ENCODE measurements around the gene RBBP9. TPM values are rescaled to one million over a fixed set of nuclear protein-coding genes. Genes with fewer than 3 reads are reported as not detected.
"Not testable (repeated sequence)": the region's sequence is repeated elsewhere in the genome, so short reads cannot be mapped to it uniquely, and the experiment has no call there.

RBBP9 gene
- total and polyA plus RNA-seq, 2 experiments from 2014 or later = 4.8 to 21.1 TPM

DNA sequence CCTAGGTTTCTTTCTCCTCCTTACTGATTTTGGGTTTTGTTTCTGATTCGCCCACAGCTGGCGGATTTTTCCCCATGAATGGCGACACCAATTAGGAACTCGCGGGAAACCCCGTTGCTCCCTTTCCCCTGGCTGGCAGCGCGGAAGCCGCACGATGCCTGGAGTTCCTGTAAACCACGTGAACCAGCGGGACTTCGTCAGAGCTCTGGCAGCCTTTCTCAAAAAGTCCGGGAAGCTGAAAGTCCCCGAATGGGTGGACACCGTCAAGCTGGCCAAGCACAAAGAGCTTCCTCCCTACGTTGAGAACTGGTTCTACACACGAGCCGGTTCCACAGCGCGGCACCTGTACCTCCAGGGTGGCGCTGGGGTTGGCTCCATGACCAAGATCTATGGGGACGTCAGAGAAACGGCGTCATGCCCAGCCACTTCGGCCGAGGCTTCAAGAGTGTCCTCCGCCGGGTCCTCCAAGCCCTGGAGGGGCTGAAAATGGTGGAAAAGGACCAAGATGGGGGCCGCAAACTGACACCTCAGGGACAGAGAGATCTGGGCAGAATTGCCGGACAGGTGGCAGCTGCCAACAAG lies 7.5 kb upstream of the RBBP9 start:
- H3K4me3 ChIP-seq = no peak overlapping the region
- peak; percentile 24 for DNase-seq (ENCODE audit: low spot score)
- H3K4me1 Mint-ChIP-seq = peaks cover 17% of the 10 kb centered on the region
- 0 out of 2 replicates have a peak, but pooled peaks cover 3% of the 10 kb centered on the region for H3F3A ChIP-seq (replicated peaks; ENCODE audit: low read depth)
- peaks cover 7% of the 10 kb centered on the region; the same call in 2 of the 3 replicates for H3K36me3 Mint-ChIP-seq (ENCODE audit: low read depth)
- H3K36me3 ChIP-seq (ENCODE audit: insufficient read depth) = 0 out of 2 replicates have a peak, but pooled peaks cover under 1% of the 10 kb centered on the region
- no peaks in the 10 kb centered on the region for H3K9me2 ChIP-seq (ENCODE audit: insufficient read depth)
- no peak overlapping the region; the same call in 1 of the 2 replicates for H3K27ac Mint-ChIP-seq
- peaks cover 12% of the 10 kb centered on the region for H3K27me3 Mint-ChIP-seq (ENCODE audit: insufficient read depth, low read depth, poor library complexity)
- no peaks in the 10 kb centered on the region for H3K9me3 Mint-ChIP-seq
- no peak overlapping the region for H3K4me2 ChIP-seq
- no peaks in the 10 kb centered on the region for H3K27me3 ChIP-seq (ENCODE audit: insufficient read depth)
- H4K20me1 ChIP-seq (replicated peaks; ENCODE audit: insufficient read depth) = no peaks in the 10 kb centered on the region
- peak overlapping the region; percentile 95; the same call in 1 of the 2 replicates for H2AFZ ChIP-seq
- no peak overlapping the region for H3K4me3 Mint-ChIP-seq
- H3K4me1 ChIP-seq (ENCODE audit: insufficient read depth) = peaks cover 14% of the 10 kb centered on the region
- TF ChIP-seq, protein P1, sequence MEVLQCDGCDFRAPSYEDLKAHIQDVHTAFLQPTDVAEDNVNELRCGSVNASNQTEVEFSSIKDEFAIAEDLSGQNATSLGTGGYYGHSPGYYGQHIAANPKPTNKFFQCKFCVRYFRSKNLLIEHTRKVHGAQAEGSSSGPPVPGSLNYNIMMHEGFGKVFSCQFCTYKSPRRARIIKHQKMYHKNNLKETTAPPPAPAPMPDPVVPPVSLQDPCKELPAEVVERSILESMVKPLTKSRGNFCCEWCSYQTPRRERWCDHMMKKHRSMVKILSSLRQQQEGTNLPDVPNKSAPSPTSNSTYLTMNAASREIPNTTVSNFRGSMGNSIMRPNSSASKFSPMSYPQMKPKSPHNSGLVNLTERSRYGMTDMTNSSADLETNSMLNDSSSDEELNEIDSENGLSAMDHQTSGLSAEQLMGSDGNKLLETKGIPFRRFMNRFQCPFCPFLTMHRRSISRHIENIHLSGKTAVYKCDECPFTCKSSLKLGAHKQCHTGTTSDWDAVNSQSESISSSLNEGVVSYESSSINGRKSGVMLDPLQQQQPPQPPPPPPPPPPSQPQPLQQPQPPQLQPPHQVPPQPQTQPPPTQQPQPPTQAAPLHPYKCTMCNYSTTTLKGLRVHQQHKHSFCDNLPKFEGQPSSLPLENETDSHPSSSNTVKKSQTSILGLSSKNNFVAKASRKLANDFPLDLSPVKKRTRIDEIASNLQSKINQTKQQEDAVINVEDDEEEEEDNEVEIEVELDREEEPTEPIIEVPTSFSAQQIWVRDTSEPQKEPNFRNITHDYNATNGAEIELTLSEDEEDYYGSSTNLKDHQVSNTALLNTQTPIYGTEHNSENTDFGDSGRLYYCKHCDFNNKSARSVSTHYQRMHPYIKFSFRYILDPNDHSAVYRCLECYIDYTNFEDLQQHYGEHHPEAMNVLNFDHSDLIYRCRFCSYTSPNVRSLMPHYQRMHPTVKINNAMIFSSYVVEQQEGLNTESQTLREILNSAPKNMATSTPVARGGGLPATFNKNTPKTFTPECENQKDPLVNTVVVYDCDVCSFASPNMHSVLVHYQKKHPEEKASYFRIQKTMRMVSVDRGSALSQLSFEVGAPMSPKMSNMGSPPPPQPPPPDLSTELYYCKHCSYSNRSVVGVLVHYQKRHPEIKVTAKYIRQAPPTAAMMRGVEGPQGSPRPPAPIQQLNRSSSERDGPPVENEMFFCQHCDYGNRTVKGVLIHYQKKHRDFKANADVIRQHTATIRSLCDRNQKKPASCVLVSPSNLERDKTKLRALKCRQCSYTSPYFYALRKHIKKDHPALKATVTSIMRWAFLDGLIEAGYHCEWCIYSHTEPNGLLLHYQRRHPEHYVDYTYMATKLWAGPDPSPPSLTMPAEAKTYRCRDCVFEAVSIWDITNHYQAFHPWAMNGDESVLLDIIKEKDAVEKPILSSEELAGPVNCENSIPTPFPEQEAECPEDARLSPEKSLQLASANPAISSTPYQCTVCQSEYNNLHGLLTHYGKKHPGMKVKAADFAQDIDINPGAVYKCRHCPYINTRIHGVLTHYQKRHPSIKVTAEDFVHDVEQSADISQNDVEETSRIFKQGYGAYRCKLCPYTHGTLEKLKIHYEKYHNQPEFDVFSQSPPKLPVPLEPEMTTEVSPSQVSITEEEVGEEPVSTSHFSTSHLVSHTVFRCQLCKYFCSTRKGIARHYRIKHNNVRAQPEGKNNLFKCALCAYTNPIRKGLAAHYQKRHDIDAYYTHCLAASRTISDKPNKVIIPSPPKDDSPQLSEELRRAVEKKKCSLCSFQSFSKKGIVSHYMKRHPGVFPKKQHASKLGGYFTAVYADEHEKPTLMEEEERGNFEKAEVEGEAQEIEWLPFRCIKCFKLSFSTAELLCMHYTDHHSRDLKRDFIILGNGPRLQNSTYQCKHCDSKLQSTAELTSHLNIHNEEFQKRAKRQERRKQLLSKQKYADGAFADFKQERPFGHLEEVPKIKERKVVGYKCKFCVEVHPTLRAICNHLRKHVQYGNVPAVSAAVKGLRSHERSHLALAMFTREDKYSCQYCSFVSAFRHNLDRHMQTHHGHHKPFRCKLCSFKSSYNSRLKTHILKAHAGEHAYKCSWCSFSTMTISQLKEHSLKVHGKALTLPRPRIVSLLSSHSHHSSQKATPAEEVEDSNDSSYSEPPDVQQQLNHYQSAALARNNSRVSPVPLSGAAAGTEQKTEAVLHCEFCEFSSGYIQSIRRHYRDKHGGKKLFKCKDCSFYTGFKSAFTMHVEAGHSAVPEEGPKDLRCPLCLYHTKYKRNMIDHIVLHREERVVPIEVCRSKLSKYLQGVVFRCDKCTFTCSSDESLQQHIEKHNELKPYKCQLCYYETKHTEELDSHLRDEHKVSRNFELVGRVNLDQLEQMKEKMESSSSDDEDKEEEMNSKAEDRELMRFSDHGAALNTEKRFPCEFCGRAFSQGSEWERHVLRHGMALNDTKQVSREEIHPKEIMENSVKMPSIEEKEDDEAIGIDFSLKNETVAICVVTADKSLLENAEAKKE (CRISPR knock-in tag; IDR thresholded peaks at IDR 0.05) = no peak
- TF ChIP-seq REST (IDR thresholded peaks at IDR 0.05; ENCODE audit: unreplicated experiment) = no peak
- no peak for TF ChIP-seq CREB1 (CRISPR knock-in tag; IDR thresholded peaks at IDR 0.05; ENCODE audit: low read depth)
- no peak for TF ChIP-seq STAT1 (IDR thresholded peaks at IDR 0.05; ENCODE audit: unreplicated experiment)
- TF ChIP-seq POLR2AphosphoS5 (IDR thresholded peaks at IDR 0.05; ENCODE audit: low read depth) = no peak
- TF ChIP-seq NANOG (IDR thresholded peaks at IDR 0.05; ENCODE audit: borderline replicate concordance) = no peak
- peaks cover 17% of the 10 kb centered on the region for H3K79me2 ChIP-seq (replicated peaks; ENCODE audit: insufficient read depth)
- no peak overlapping the region for H3K27ac ChIP-seq (ENCODE audit: low read depth)
- no peak for ATAC-seq

- not testable (repeated sequence) for H3F3A ChIP-seq (replicated peaks; ENCODE audit: low read depth); H4K20me1 ChIP-seq (replicated peaks; ENCODE audit: insufficient read depth); H3K27ac ChIP-seq (ENCODE audit: low read depth); ATAC-seq; H3K4me1 Mint-ChIP-seq; H3K79me2 ChIP-seq (replicated peaks; ENCODE audit: insufficient read depth); H3K36me3 Mint-ChIP-seq (ENCODE audit: low read depth); H3K9me3 Mint-ChIP-seq; H3K4me3 Mint-ChIP-seq; H3K4me3 ChIP-seq; H2AFZ ChIP-seq; H3K27me3 ChIP-seq (ENCODE audit: insufficient read depth); H3K4me2 ChIP-seq; H3K36me3 ChIP-seq (ENCODE audit: insufficient read depth); H3K27ac Mint-ChIP-seq; H3K27me3 Mint-ChIP-seq (ENCODE audit: insufficient read depth, low read depth, poor library complexity); DNase-seq (ENCODE audit: low spot score); H3K9me2 ChIP-seq (ENCODE audit: insufficient read depth)
- peaks cover 14% of the 10 kb centered on the region for H3K4me1 ChIP-seq (ENCODE audit: insufficient read depth)
Observed at GRCh38 chr20:18501672-18502071, 4.6 kb upstream of the RBBP9 start.
